ENCODE results near the gene C19orf73.
"Not testable (repeated sequence)": the region's sequence is repeated elsewhere in the genome, so short reads cannot be mapped to it uniquely, and the experiment has no call there.

C19orf73 gene

DNA sequence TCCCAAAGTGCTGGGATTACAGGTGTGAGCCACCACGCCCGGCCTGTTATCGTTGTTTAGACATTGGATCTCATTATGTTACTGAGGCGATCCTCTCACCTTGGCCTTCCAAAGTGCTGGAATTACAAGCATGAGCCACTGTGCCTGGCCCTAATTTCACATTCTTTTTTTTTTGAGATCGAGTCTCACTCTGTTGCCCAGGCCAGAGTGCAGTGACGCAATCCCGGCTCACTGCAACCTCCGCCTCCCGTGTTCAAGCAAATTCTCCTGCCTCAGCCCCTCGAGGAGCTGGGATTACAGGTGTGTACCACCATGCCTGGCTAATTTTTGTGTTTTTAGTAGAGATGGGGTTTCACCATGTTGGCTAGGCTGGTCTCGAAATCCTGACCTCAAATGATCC, 4.3 kb upstream of the C19orf73 start:
- FAIRE-seq; DNase-seq (ENCODE audit: low spot score): not testable (repeated sequence)

DNA sequence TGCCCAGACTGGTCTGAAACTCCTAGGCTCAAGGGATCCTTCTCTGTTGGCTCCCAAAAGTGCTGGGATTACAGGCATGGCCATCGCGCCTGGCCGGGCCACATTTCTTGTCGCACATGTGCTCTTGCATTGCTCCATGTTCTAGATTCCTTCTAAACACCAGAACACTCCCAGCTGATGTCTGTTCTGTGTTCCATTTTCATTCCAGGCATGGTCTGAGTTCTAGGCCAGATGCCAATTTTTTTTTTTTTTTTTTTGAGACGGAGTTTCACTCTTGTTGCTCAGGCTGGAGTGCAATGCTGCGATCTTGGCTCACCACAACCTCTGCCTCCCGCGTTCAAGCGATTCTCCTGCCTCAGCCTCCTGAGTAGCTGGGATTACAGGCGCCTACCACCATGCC, 2.9 kb upstream of the C19orf73 start:
- FAIRE-seq; DNase-seq (ENCODE audit: low spot score): not testable (repeated sequence)

DNA sequence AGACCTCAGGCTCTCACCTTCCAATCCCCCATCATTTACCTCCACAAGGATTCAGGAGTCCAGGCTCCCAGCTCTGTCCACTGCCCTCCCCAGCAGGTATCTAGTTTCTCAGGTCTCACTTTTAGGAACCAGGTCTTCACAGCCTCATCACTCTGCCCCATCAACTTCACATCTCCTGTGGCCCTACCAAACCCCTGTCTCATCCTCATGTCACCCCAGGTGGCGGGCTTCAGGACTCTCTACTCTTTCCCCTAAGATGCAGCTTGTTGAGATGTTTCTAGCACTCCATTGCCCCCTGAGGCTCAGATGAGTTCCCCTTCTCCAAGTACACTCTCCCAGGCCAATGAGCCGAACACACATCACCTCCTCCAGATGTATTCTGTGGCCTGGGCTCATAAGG, 1.9 kb upstream of the C19orf73 start:
- DNase-seq (ENCODE audit: low spot score) = no peak
- no peak for FAIRE-seq

DNA sequence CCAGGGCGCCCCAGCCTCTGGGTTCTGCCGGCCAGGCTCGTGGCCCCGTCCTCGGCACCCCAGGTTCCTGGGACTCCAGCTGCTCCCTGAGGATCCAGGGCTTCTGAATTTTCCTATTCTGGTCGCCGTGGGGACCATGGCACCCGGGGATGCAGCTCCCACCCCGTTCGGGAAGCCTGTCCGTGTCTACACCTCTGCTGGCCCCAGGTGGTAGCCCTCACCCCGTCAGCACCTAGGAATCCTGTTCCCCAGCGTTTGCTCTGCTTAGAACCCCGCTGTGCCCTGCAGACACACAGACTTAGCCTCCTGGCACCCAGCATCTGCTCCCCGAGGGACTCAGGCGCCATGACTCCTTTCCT, 1.4 kb upstream of the C19orf73 start:
- no peak for FAIRE-seq

DNA sequence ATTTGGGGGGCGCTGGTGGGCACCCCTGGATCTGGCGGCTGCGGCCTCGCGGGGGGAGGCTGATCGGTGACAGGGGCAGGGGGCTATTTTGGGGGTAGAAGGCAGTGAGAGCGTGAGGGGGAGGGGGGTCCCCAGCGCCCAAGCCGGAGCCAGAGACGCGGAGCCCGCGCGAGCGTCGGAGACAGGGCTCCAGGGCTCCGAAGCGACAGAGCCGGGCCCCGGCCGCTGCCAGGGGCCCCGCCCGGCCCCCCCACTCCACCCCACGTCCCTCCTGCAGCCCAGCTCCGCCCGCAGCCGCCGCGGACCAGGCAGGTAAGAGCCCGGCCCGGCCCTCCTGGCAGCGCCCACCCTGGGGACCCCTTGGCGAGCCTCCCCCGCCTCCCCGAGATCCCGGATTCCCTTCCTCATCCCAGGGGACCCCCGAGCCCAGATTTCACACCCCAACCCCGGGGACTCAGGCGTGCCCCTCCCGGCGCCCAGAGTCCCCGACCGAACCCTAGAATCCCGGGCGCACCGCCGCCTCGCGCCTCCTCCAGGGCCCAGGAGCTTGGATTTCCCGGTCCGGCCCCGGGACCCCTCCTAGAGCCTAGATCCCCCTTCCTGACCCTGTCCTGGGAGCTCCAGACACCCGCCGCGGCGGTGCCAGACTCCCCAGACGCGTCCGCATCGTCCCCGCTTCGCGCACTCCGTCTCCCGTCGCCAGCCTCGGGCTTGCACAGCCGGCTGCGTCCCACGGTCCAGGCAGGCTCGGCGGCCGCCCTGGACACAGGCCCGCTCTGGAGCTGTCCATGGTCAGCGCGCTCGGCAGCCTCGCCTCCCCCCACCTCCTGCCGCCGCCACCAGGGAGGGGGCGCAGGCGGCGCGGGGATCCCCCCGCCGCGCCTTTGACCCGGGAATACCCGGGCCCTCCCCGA, 725 bp upstream of the C19orf73 start, which contains the start of gene PPFIA3:
Gene PPFIA3 (plus strand): TSS at position 134 of the 914 bp plus-strand sequence. CDS start 8,330 bp downstream, outside the sequence.
- DNase-seq (ENCODE audit: low spot score) = peak; percentile 14
- FAIRE-seq = no peak

More for the DNA sequence above, 1.4 kb upstream of the C19orf73 start:
- DNase-seq (ENCODE audit: low spot score) = no peak

DNA sequence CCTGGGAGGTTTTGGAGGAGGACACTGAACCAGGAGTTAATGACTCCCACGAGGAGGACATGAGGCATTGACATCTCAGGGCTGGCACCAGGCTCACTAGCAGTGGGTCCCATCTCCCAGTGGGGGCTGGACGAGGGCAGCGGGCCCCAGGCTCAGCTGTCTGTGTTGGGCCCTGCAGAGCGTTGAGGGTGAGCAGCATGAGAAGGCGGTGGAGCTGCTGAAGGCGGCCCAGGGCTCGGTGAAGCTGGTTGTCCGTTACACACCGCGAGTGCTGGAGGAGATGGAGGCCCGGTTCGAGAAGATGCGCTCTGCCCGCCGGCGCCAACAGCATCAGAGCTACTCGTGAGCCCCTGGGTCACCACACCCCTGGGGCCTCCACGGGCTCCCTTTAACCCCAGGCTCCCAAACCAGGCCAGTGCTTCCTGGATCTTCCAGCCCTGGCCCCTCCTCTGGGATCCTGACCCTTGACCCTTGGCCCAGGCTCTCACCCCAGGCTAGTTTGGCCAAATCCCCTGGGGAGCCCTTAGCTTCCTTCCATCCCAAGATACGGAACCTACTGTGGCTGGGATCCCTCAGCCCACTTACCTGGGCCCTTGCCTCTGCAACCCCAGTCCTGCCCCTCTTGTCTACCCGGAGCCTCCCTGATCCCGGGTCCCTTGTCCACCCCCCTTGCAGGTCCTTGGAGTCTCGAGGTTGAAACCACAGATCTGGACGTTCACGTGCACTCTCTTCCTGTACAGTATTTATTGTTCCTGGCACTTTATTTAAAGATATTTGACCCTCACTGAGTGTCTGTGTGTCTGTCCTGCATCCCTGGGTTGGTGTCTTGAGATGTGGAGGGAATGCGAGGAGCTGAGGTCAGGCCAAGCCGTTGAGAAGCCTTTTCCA, 1.0 kb downstream of the C19orf73 start:
- FAIRE-seq (no peak), DNase-seq (ENCODE audit: low spot score) (no peak)

DNA sequence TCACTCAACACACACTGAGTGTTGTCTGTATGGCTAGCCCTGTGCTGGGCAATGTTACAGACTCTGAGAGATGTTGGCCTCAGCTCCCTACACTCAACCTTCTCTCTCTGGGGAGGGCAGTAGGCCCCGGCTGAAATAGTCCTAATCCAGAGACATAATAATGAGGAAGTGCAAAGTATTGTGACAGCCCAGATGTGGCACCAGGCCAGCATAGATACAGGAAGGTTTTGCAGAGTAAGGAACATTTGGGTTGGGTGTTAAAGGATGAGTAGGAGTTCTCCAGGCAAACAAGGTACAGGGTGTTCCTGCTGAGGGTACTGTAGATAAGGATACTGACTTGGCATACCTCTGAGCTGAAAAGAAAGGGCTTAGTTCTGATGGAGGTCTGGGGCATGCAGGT, 2.4 kb downstream of the C19orf73 start:
- no peak for FAIRE-seq

DNA sequence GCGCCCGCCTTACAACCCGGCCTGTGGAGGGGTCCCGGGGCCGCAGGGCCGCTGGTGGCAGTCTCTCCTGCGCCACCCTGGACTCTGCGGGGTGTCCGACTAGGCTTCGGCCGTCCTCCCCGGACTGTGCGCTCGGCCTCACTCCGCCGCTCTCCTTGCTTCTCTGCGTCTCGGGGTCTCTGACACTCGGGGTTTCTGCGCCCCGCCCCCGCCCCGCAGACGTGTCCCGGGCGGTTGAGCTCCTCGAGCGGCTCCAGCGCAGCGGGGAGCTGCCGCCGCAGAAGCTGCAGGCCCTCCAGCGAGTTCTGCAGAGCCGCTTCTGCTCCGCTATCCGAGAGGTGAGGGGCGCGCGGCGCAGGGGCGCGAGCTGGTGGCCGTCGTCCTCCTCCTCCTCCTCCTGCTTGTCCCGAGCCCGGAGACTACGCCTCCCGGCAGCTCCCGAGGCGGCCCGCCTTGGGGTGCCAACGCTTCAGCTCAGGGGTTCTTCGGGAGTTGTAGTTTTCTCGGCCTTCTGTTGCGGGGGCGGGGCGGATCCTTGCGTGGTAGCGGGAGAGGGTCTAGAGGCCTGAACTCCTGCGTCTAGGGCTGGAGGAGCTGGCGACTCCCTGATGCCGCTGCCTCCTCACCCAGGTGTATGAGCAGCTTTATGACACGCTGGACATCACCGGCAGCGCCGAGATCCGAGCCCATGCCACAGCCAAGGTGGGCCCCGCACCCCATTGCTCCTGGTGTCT, 4.1 kb downstream of the C19orf73 start:
- no peak for FAIRE-seq
- DNase-seq (ENCODE audit: low spot score) = no peak

More for the DNA sequence above, 2.4 kb downstream of the C19orf73 start:
- DNase-seq (ENCODE audit: low spot score) = no peak

DNA sequence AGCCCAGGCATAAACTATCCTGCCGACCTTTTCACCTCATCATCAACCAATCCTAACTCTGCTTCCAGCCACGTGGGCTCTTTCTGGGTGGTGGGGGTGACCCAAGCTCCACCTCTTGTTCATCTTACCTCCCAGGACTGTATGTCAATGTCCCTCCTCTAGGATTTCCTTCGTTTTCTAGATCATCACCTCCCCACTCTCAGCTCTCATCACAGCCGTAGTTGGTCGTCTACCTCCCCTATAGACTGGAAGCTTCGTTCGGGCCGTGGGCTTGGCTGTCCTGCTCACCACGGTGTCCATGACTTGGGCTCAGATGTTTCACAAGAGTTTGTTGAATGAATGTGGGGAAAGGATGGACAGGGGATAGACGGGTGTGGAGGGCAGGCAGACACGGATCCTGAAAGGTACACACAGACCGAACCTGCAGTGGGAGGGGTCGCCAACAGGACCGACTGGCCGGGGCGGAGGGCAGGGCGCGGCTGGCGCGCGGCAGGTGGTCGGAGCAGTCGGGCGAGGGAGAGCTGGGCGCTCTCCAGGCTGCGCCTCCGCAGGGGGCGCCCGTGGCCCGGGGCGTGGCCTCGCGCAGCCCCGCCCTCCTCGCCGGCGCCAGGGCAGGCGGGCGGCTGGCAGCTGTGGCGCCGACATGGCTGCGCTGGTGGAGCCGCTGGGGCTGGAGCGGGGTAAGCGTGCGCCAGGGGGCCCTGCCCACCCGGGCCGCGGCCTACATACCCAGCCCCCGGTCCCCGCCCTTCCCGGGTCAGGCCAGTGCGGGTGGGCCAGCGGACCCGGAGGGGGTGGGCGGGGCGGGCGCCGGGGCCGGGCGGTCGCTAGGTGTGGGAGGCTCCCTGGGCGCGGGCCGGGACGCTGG, 4.9 kb downstream of the C19orf73 start, which contains the start of gene LIN7B:
Gene LIN7B (plus strand): TSS at position 609 of the 868 bp plus-strand sequence. CDS start 35 bp downstream, at position 644.
- no peak for FAIRE-seq

DNA sequence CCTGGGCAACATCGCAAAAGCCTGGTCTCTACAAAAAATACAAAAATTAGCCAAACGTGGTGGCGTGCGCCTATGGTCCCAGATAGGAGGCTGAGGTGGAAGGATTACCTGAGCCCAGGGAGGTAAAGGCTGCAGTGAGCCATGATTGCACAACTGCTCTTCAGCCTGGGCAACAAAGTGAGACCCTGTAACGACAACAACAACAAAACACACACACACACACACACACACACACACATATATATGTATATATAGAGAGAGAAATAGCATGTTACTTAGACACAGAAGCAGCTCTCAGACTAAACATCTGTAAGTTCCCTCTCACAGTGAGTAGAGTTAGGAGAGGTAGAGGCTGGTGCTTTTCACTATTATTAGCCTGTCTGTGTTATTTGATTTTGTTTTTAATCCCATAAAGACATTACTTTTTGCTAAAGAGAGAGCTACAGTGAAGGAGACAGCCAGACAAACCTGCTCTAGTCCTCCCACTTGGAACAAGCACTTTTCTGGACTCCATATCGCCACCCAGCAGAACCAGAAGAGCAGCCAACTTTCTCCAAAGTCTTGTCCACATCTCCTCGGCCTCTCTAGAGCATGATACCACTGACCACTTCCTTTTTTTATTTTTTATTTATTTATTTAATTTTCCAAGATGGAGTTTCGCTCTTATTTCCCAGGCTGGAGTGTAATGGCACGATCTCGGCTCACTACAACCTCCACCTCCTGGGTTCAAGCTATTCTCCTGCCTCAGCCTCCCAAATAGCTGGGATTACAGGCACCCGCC, 7.5 kb downstream of the C19orf73 start:
- FAIRE-seq = no peak
- DNase-seq (ENCODE audit: low spot score) = no peak

More for the DNA sequence above, 4.9 kb downstream of the C19orf73 start, which contains the start of gene LIN7B:
- peak; percentile 48 for DNase-seq (ENCODE audit: low spot score)

DNA sequence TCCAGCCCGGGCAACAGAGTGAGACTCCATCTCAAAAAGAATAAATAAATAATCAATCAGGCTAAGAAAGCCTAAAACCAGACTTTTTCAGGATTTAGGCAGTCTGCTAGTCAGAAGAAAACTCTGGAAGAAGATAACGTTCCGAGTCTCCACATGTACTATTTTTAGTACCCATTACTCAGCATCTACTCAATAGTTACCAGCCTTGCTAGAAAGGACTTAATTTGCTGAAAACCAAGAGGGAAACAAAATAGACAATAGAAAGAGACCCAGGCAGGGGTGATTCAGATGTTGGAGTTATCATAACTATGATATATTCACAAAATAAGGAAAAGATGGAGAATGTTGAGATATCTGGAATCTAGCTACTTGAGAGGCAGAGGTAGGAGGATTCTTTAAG, 8.4 kb downstream of the C19orf73 start:
- no peak for FAIRE-seq

DNA sequence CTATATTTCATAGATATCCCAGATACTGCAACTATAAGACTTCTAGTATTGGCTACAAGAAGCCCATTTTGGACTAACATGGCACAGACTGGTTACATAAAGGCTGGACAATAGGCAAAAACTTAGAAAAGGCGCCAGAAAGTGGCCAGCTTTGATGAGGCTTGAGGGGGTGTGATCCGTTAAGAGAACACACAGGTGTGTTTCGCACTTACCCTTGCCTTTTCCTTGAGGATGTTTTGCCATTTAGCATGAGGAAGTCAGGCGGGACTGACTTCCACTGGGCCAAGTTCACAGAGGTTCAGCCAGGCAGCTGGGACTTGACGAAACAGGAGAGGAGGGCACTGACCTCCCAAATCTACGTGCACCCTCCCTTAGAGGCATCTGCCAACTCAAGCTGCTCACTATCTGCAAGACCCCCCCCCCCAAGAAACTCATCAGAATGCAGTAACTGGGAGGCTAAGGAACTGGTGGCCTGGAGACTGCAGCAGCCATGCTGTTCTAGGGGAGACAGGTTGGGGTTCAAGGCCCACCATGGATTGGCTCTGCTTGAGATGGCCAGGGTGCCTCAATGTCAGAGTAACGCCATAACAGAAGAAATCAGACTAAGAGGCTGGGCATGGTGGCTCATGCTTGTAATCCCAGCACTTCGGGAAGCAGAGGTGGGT, 9.2 kb downstream of the C19orf73 start:
- FAIRE-seq = no peak

More for the DNA sequence above, 8.4 kb downstream of the C19orf73 start:
- no peak for DNase-seq (ENCODE audit: low spot score)

DNA sequence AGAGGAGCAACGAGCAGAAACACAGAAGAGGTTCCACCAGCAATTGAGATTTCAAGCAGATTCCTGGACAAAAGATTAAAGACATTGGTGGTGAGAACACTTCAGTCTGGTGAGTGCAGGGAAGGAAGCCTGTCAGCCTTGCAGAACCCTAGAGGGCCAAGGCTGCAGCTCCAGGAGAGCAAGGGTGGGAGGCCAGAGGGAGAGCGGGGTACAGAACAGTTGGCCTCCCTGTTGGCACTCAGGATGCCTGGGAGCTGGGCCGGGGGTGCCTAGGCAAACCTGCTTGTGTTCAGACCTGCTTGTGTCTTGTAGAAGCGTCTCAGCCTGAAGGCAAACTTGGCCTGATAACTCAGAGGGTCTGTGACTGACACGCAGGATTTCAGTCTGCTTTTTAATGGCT, 9.9 kb downstream of the C19orf73 start:
- DNase-seq (ENCODE audit: low spot score) (no peak), FAIRE-seq (no peak)

More for the DNA sequence above, 9.2 kb downstream of the C19orf73 start:
- no peak for DNase-seq (ENCODE audit: low spot score)

DNA sequence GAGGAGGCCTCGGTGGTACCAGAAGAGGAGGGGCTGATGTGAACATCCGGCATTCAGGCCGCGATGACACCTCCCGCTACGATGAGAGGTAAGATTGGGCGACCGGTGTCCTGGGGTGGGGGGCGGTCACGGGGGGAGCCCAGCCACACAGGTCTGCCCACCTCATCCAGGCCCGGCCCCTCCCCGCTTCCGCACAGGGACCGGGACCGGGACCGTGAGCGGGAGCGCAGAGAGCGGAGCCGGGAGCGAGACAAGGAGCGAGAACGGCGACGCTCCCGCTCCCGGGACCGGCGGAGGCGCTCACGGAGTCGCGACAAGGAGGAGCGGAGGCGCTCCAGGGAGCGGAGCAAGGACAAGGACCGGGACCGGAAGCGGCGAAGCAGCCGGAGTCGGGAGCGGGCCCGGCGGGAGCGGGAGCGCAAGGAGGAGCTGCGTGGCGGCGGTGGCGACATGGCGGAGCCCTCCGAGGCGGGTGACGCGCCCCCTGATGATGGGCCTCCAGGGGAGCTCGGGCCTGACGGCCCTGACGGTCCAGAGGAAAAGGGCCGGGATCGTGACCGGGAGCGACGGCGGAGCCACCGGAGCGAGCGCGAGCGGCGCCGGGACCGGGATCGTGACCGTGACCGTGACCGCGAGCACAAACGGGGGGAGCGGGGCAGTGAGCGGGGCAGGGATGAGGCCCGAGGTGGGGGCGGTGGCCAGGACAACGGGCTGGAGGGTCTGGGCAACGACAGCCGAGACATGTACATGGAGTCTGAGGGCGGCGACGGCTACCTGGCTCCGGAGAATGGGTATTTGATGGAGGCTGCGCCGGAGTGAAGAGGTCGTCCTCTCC, 11.1 kb downstream of the C19orf73 start:
- no peak for DNase-seq (ENCODE audit: low spot score)
- FAIRE-seq = no peak

DNA sequence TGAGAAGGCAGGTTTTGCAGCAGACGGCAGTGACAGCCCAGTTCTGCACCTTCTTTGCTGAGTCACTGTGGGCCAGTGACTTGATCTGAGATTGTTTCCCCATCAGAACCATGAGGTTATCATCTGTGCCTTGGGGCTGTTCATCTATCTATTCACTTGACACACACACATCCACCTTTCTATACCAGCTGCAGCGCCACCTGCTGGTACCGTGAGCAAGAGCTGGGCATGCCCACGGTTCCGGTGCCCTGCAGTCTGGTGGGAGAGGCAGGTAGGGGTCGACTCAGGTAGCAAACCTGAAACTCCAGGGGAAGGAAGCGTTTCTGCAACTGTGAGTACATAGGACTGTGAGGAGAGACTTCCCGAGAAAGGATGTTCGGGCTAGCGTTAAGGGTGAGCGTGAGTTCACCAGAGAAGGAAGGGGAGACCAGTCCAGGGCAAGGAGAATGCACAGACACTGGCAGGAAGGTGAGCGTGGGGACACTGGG, 12.3 kb downstream of the C19orf73 start:
- DNase-seq (ENCODE audit: low spot score) = peak; percentile 17
- FAIRE-seq = no peak

DNA sequence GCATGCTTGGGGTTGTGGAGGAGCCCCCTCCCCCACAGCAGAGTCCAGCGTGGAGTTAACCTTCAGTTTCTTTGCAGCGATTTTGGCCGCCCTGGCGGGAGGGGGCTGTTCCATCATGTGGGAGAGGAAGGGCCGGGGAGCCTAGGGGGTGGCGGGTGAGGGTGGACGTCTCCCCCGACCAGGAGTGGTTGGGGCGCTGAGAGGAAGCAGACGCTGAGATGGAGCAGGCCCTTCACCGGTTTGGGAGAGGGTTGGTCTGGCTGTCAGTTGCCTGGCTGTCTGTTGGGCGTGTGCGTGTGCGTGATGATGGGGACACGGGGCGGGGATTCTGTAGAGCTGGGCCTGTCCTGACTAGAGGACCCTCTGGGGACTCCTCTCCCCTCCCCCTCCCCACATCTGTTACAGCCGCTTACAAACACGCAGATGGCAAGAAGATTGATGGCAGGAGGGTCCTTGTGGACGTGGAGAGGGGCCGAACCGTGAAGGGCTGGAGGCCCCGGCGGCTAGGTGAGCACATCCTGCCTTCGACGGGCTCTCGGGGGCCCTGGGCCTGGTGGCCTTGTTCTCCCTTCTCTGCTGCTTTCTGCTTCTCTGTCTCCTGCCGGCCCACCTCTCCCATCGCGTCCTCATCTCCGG, 14.6 kb downstream of the C19orf73 start:
- FAIRE-seq (no peak), DNase-seq (ENCODE audit: low spot score) (no peak)

Measured in RCC 7860 (cell line).